ENCODE results near the gene EI24. TPM values are rescaled to one million over a fixed set of nuclear protein-coding genes. Genes with fewer than 3 reads are reported as not detected.
"Not testable (repeated sequence)": the region's sequence is repeated elsewhere in the genome, so short reads cannot be mapped to it uniquely, and the experiment has no call there.

Gene EI24
- total and polyA plus RNA-seq, 7 donors = 46.2 to 109 (median 76.2) TPM

GRCh38 chr11:125572916-125573315, 3.6 kb downstream of the EI24 start:
- TF ChIP-seq POLR2AphosphoS5 (IDR thresholded peaks at IDR 0.05) = no peak
- TF ChIP-seq CTCF (IDR thresholded peaks at IDR 0.05) = no peak
- no peak for TF ChIP-seq EP300 (IDR thresholded peaks at IDR 0.05)
- TF ChIP-seq POLR2A (IDR thresholded peaks at IDR 0.05) = no peak
- H3K36me3 ChIP-seq = peaks cover 23 to 58% (median 32%) of the 10 kb centered on the region in 4 donors
- peaks cover 0 to 20% (median 11%) of the 10 kb centered on the region in 4 donors for H3K4me1 ChIP-seq
- no peak for DNase-seq
- H3K27me3 ChIP-seq = no peaks in the 10 kb centered on the region
- intact Hi-C loops (cut with DNase I) = loop anchor here (10.0 kb wide), 1 partner anchor 52 kb away; the partner anchor contains the start of gene CHEK1
- 86 to 91% methylated on average over 5 of the region's 5 CpGs for WGBS, 2 donors
- H3K4me3 ChIP-seq = no peak overlapping the region
- no peaks in the 10 kb centered on the region for H3K9me3 ChIP-seq
- no peak overlapping the region for H3K27ac ChIP-seq

- H3K4me3 ChIP-seq, H3K27ac ChIP-seq, H3K27me3 ChIP-seq, H3K4me1 ChIP-seq, H3K9me3 ChIP-seq, DNase-seq: not testable (repeated sequence)
- 94 to 96% methylated on average over 14 of the region's 14 CpGs for WGBS, 2 donors
- H3K36me3 ChIP-seq = peaks cover 52 to 100% (median 65%) of the 10 kb centered on the region in 4 donors
- intact Hi-C loops (cut with DNase I) = loop anchor here (10.0 kb wide), 1 partner anchor 48 kb away; the partner anchor contains the start of gene CHEK1
Measured at GRCh38 chr11:125577181-125577580, 7.9 kb downstream of the EI24 start.

- no peak for TF ChIP-seq POLR2AphosphoS5 (IDR thresholded peaks at IDR 0.05)
- TF ChIP-seq EP300 (IDR thresholded peaks at IDR 0.05) = no peak
- TF ChIP-seq CTCF (IDR thresholded peaks at IDR 0.05) = no peak
- no peak for TF ChIP-seq POLR2A (IDR thresholded peaks at IDR 0.05)
- no peak overlapping the region for H3K4me3 ChIP-seq
- intact Hi-C loops (cut with DNase I) = loop anchor here (10.0 kb wide), 1 partner anchor 46 kb away; the partner anchor contains the start of gene CHEK1
- no peak overlapping the region for H3K27ac ChIP-seq
- WGBS, 2 donors = 98 to 99% methylated on average over 2 of the region's 2 CpGs
- no peak for DNase-seq
- H3K27me3 ChIP-seq = no peaks in the 10 kb centered on the region
- peaks cover 54 to 100% (median 70%) of the 10 kb centered on the region in 4 donors for H3K36me3 ChIP-seq
- no peaks in the 10 kb centered on the region for H3K4me1 ChIP-seq
- no peaks in the 10 kb centered on the region for H3K9me3 ChIP-seq
Measured at GRCh38 chr11:125578783-125579182, 9.5 kb downstream of the EI24 start.

GRCh38 chr11:125579811-125580210, 10.5 kb downstream of the EI24 start:
- WGBS, 2 donors = 94 to 96% methylated on average over 5 of the region's 5 CpGs
- no peak overlapping the region for H3K27ac ChIP-seq
- DNase-seq = no peak
- intact Hi-C loops (cut with DNase I) = loop anchor here (10.0 kb wide), 1 partner anchor 45 kb away; the partner anchor contains the start of gene CHEK1
- no peaks in the 10 kb centered on the region for H3K4me1 ChIP-seq
- no peak for TF ChIP-seq CTCF (IDR thresholded peaks at IDR 0.05)
- TF ChIP-seq POLR2A (IDR thresholded peaks at IDR 0.05) = no peak
- TF ChIP-seq EP300 (IDR thresholded peaks at IDR 0.05) = no peak
- TF ChIP-seq POLR2AphosphoS5 (IDR thresholded peaks at IDR 0.05) = no peak
- H3K9me3 ChIP-seq = no peaks in the 10 kb centered on the region
- H3K4me3 ChIP-seq = no peak overlapping the region
- H3K36me3 ChIP-seq = peaks cover 54 to 100% (median 63%) of the 10 kb centered on the region in 4 donors
- no peaks in the 10 kb centered on the region for H3K27me3 ChIP-seq

- Histone ChIP-seq H3K27me3 (no peaks in the 10 kb centered on the region), H3K36me3 (peaks cover 27 to 69% (median 38%) of the 10 kb centered on the region in 4 donors), H3K9me3 (no peaks in the 10 kb centered on the region), H3K4me3 (no peak overlapping the region), H3K4me1 (no peaks in the 10 kb centered on the region), H3K27ac (no peak overlapping the region)
- DNase-seq = no peak
- 97% methylated on average over 11 of the region's 11 CpGs for WGBS, 2 donors
- intact Hi-C loops (cut with DNase I) = no loop called here
- TF ChIP-seq POLR2AphosphoS5 (IDR thresholded peaks at IDR 0.05) = no peak
- TF ChIP-seq EP300 (IDR thresholded peaks at IDR 0.05) = no peak
- TF ChIP-seq POLR2A (IDR thresholded peaks at IDR 0.05) = no peak
- TF ChIP-seq CTCF (IDR thresholded peaks at IDR 0.05) = no peak
Measured at GRCh38 chr11:125583496-125583895, 14.2 kb downstream of the EI24 start.
